Body of pancreas (tissue), 4 donors: ENCODE measurements around the gene STARD6. TPM values are rescaled to one million over a fixed set of nuclear protein-coding genes. Genes with fewer than 3 reads are reported as not detected.
A peak's percentile ranks its signal among the peaks of the same experiment; 100 is the strongest.

Experiments
- ATAC-seq: fragments of 150-250 bp; one replicate; pipeline ENCODE4 v1.9.1; 2016
- DNase-seq, 4 donors: peaks; one replicate each; pipeline ENCODE4 v3.0.0-alpha.2; 2019
- H3K27ac ChIP-seq, 4 donors: fragments of 200-600 bp; sonication (generic); 1 replicate in 3 of 4; 2 replicates in 1 of 4; pipeline versions ENCODE4 v1.5.1 to v1.6.1; 2016 to 2019; ENCODE audit warnings: mild to moderate bottlenecking in 1 of 4, mixed read lengths in 1 of 4, moderate library complexity in 1 of 4
- H3K27me3 ChIP-seq, 2 donors: fragments of 200-600 bp; sonication (generic); one replicate each; pipeline ENCODE4 v1.6.0; 2016; ENCODE audit warnings: mild to moderate bottlenecking in 1 of 2
- H3K36me3 ChIP-seq, 2 donors: fragments of 200-600 bp; sonication (generic); replicated peaks in 1 of 2; 2 replicates each; pipeline ENCODE4 v1.5.1; 2016; ENCODE audit warnings: low read depth in 2 of 2; ENCODE audit not compliant: insufficient read depth in 1 of 2
- H3K4me1 ChIP-seq: fragments of 200-600 bp; sonication (generic); one replicate; pipeline ENCODE4 v1.6.0; 2016
- H3K4me3 ChIP-seq, 2 donors: fragments of 200-600 bp; sonication (generic); 1 replicate in 1 of 2; 2 replicates in 1 of 2; pipeline ENCODE4 v1.5.1; 2016 to 2019
- H3K9me3 ChIP-seq, 3 donors: fragments of 200-600 bp; sonication (generic); 1 replicate in 2 of 3; 2 replicates in 1 of 3; pipeline ENCODE4 v1.5.1; 2016
- POLR2A ChIP-seq, 3 donors: fragments of 450-650 bp; IDR thresholded peaks; one replicate each; pipeline ENCODE4 v1.6.1; 2016; ENCODE audit warnings: antibody characterized with exemption in 3 of 3, mild to moderate bottlenecking in 2 of 3
- WGBS, 2 donors: methylation state at CpG; one replicate each; pipeline ENCODE4 v1.1.5; 2017; 5-methylcytosine and 5-hydroxymethylcytosine counted together
- intact Hi-C: fragments of 100-400 bp; cut with DNase I; formaldehyde crosslinking; loops from one replicate; pipeline ENCODE4 v1.15.1; 2023
- total RNA-seq, 2 donors: library from RNA; depleted of rRNA; stranded (reverse); fragments of >200 nt; gene quantifications; one replicate each; pipeline ENCODE4 v1.1.0, GENCODE V29; 2016
- TF ChIP-seq, protein P1 (sequence below), 7 experiments: fragments of 450-650 bp in 4 of 7; fragments of 200-600 bp in 3 of 7; sonication (generic) in 3 of 7; IDR thresholded peaks; one replicate each; pipeline ENCODE4 v1.5.1; 2016 to 2019; ENCODE audit warnings: antibody characterized with exemption in 7 of 7

Gene STARD6, protein sequence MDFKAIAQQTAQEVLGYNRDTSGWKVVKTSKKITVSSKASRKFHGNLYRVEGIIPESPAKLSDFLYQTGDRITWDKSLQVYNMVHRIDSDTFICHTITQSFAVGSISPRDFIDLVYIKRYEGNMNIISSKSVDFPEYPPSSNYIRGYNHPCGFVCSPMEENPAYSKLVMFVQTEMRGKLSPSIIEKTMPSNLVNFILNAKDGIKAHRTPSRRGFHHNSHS
- not detected for total RNA-seq

GRCh38 chr18:54357660-54358494, at the start of gene STARD6, which contains the start of gene C18orf54:
STARD6 (minus strand) TSS chr18:54357858; CDS start chr18:54354573, 3,285 bp downstream.
C18orf54 (plus strand) TSS chr18:54357906; CDS start chr18:54360573, 2,667 bp downstream.
- intact Hi-C loops, result no loop called here
- H3K27me3 ChIP-seq, result no peaks in the 10 kb centered on the region
- peaks cover 15% of the 10 kb centered on the region for H3K4me1 ChIP-seq
- TF ChIP-seq, protein P1, sequence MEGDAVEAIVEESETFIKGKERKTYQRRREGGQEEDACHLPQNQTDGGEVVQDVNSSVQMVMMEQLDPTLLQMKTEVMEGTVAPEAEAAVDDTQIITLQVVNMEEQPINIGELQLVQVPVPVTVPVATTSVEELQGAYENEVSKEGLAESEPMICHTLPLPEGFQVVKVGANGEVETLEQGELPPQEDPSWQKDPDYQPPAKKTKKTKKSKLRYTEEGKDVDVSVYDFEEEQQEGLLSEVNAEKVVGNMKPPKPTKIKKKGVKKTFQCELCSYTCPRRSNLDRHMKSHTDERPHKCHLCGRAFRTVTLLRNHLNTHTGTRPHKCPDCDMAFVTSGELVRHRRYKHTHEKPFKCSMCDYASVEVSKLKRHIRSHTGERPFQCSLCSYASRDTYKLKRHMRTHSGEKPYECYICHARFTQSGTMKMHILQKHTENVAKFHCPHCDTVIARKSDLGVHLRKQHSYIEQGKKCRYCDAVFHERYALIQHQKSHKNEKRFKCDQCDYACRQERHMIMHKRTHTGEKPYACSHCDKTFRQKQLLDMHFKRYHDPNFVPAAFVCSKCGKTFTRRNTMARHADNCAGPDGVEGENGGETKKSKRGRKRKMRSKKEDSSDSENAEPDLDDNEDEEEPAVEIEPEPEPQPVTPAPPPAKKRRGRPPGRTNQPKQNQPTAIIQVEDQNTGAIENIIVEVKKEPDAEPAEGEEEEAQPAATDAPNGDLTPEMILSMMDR (IDR thresholded peaks at IDR 0.05), result peak in 4 of 7 experiments; percentile 6 to 37 (median 27)
- TF ChIP-seq POLR2A (IDR thresholded peaks at IDR 0.05), result peak in 2 of 3 donors; percentile 25 to 52
- peak within 1 kb of the TSS in 2 of 4 donors; percentile 38 to 41 for H3K27ac ChIP-seq
- H3K4me3 ChIP-seq, result peak within 1 kb of the TSS; percentile 30 to 84
- ATAC-seq (peak; percentile 99), DNase-seq (peak; percentile 80 to 84 (median 82))
- 1% methylated on average over 39 to 61 of the region's 62 CpGs for WGBS, 2 donors
- H3K9me3 ChIP-seq, result no peaks in the 10 kb centered on the region
- no peaks in the 10 kb centered on the region for H3K36me3 ChIP-seq

- TF ChIP-seq POLR2A (IDR thresholded peaks at IDR 0.05), result no peak
- TF ChIP-seq, protein P1 (IDR thresholded peaks at IDR 0.05), result no peak
- no peaks in the 10 kb centered on the region for H3K4me1 ChIP-seq
- H3K36me3 ChIP-seq, result no peaks in the 10 kb centered on the region
- DNase-seq (no peak), ATAC-seq (no peak)
- intact Hi-C loops, result no loop called here
- no peak overlapping the region for H3K4me3 ChIP-seq
- H3K27me3 ChIP-seq, result no peaks in the 10 kb centered on the region
- no peaks in the 10 kb centered on the region for H3K9me3 ChIP-seq
- H3K27ac ChIP-seq, result no peak overlapping the region
These were observed 47.6 kb upstream of the STARD6 start for GRCh38 chr18:54405290-54405689.

- WGBS, 2 donors, result 50 to 53% methylated on average over 1 of the region's 1 CpG
- H3K27me3 ChIP-seq, result no peaks in the 10 kb centered on the region
- no peaks in the 10 kb centered on the region for H3K4me1 ChIP-seq
- no peaks in the 10 kb centered on the region for H3K36me3 ChIP-seq
- intact Hi-C loops, result no loop called here
- no peak overlapping the region for H3K4me3 ChIP-seq
- H3K9me3 ChIP-seq, result no peaks in the 10 kb centered on the region
- ATAC-seq (no peak), DNase-seq (no peak)
- TF ChIP-seq, protein P1 (IDR thresholded peaks at IDR 0.05), result no peak
- TF ChIP-seq POLR2A (IDR thresholded peaks at IDR 0.05), result no peak
- H3K27ac ChIP-seq, result no peak overlapping the region
These were observed 39.1 kb upstream of the STARD6 start for GRCh38 chr18:54396760-54397159.

DNA sequence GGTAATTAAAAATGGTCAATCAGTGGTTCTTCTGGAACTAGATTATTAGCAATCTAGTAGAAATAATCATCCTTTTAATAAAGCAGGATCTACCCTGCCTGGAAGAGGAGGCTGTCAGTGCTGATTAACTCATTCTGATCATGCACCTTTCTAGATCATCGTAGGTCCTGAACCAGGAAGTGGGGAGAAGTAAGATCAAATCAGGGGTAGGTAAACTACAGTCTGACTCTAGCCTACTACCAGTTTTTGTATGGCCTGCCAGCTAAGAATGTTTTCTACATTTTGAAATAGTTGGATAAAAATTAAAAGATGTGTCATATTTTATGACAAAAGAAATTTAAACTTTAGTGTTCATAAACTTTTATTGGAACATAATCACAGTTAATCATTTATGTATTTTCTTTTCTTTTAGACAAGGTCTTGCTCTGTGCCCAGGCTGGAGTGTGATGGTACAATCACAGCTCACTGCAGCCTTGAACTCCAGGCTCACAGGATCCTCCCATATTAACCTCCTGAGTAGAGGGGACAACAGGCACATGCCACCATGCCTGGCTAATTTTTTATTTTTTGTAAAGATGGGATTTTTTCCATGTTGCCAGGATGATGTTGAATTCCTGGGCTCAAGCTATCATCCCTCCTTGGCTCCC, 36.1 kb upstream of the STARD6 start:
- intact Hi-C loops, result no loop called here
- Histone ChIP-seq H3K4me3 (no peak overlapping the region), H3K9me3 (no peaks in the 10 kb centered on the region), H3K27me3 (no peaks in the 10 kb centered on the region), H3K4me1 (no peaks in the 10 kb centered on the region), H3K27ac (no peak overlapping the region), H3K36me3 (no peaks in the 10 kb centered on the region)
- TF ChIP-seq, protein P1 (IDR thresholded peaks at IDR 0.05), result no peak
- TF ChIP-seq POLR2A (IDR thresholded peaks at IDR 0.05), result no peak
- no peak for DNase-seq
- WGBS, 2 donors, result 54 to 64% methylated on average over 1 of the region's 1 CpG
- no peak for ATAC-seq
